ENCODE results near the gene SHC4.
"Not testable (repeated sequence)": the region's sequence is repeated elsewhere in the genome, so short reads cannot be mapped to it uniquely, and the experiment has no call there.

Gene SHC4

GRCh38 chr15:48792408-48792807, 171.3 kb downstream of the SHC4 start:
- DNase-seq: no peak

GRCh38 chr15:48790466-48791115, 173.1 kb downstream of the SHC4 start:
- DNase-seq: not testable (repeated sequence)

GRCh38 chr15:48785712-48786111, 178.0 kb downstream of the SHC4 start:
- DNase-seq: no peak

- no peak for DNase-seq
These were observed 178.5 kb downstream of the SHC4 start for GRCh38 chr15:48785195-48785594.

GRCh38 chr15:48784756-48785155, 179.0 kb downstream of the SHC4 start:
- DNase-seq: no peak

- DNase-seq: no peak
These were observed 180.8 kb downstream of the SHC4 start for GRCh38 chr15:48782911-48783310.

GRCh38 chr15:48781481-48782081, 182.1 kb downstream of the SHC4 start:
- no peak for DNase-seq

- no peak for DNase-seq
These were observed 182.7 kb downstream of the SHC4 start for GRCh38 chr15:48781017-48781416.

GRCh38 chr15:48778331-48778730, 185.4 kb downstream of the SHC4 start:
- no peak for DNase-seq

- DNase-seq: no peak
These were observed 185.9 kb downstream of the SHC4 start for GRCh38 chr15:48777645-48778330.

GRCh38 chr15:48775546-48775945, 188.2 kb downstream of the SHC4 start:
- DNase-seq: no peak

GRCh38 chr15:48774484-48774883, 189.2 kb downstream of the SHC4 start:
- no peak for DNase-seq
